Right atrium auricular region (tissue), 2 donors: Measurements from ENCODE around the gene NRG3. TPM values are rescaled to one million over a fixed set of nuclear protein-coding genes. Genes with fewer than 3 reads are reported as not detected.

ENCODE experiments used
- DNase-seq: peaks from one replicate; pipeline ENCODE4 v3.0.0-alpha.2; 2019; ENCODE audit warnings: low spot score
- H3K27ac ChIP-seq, 2 donors: fragments of 200-600 bp; sonication (generic); 1 replicate in 1 of 2; 2 replicates in 1 of 2; pipeline ENCODE4 v1.5.1; 2016 to 2019
- H3K27me3 ChIP-seq, 2 donors: fragments of 200-600 bp; sonication (generic); one replicate each; pipeline versions ENCODE4 v1.5.1 to v1.6.0; 2017 to 2019
- H3K36me3 ChIP-seq: fragments of 200-600 bp; sonication (generic); one replicate; pipeline ENCODE4 v1.5.1; 2016
- H3K4me1 ChIP-seq, 2 donors: fragments of 200-600 bp; sonication (generic); one replicate each; pipeline versions ENCODE4 v1.5.1 to v1.6.0; 2017 to 2019
- H3K4me3 ChIP-seq, 2 donors: fragments of 200-600 bp; sonication (generic); 1 replicate in 1 of 2; 2 replicates in 1 of 2; pipeline ENCODE4 v1.5.1; 2017 to 2019; ENCODE audit warnings: mild to moderate bottlenecking in 1 of 2, moderate library complexity in 1 of 2
- H3K9me3 ChIP-seq, 2 donors: fragments of 200-600 bp; sonication (generic); one replicate each; pipeline ENCODE4 v1.5.1; 2019
- total RNA-seq, 2 donors: library from RNA; depleted of rRNA; stranded (reverse); fragments of >200 nt; gene quantifications; one replicate each; pipeline ENCODE4 v1.1.0, GENCODE V29; 2016
- TF ChIP-seq, protein P1 (sequence below), 2 donors: fragments of 200-600 bp; sonication (generic); IDR thresholded peaks; one replicate each; pipeline ENCODE4 v1.5.1; 2019; ENCODE audit warnings: antibody characterized with exemption in 2 of 2

Gene NRG3
- total RNA-seq, 2 donors from 2014 or later: 0.70 to 1.4 TPM

DNA sequence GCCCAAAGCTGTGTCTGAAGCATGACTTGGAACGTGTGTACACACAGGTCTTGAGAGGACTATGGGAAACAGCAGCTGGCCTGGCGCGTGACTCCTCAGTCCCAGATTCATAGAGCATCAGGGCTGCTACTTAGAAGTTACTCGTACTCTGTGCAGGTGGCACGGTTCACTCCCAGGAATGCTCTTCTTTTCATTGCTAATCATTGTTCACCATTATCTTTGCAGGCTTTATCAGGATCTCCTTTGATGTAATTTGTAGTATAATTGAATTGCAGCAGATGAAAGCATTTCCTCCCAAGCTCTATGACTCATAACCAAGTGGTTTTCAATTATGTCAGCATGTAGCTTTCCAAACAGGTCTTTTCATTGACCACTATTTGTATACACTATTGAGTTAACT lies 938.9 kb downstream of the NRG3 start:
- TF ChIP-seq, protein P1, sequence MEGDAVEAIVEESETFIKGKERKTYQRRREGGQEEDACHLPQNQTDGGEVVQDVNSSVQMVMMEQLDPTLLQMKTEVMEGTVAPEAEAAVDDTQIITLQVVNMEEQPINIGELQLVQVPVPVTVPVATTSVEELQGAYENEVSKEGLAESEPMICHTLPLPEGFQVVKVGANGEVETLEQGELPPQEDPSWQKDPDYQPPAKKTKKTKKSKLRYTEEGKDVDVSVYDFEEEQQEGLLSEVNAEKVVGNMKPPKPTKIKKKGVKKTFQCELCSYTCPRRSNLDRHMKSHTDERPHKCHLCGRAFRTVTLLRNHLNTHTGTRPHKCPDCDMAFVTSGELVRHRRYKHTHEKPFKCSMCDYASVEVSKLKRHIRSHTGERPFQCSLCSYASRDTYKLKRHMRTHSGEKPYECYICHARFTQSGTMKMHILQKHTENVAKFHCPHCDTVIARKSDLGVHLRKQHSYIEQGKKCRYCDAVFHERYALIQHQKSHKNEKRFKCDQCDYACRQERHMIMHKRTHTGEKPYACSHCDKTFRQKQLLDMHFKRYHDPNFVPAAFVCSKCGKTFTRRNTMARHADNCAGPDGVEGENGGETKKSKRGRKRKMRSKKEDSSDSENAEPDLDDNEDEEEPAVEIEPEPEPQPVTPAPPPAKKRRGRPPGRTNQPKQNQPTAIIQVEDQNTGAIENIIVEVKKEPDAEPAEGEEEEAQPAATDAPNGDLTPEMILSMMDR (IDR thresholded peaks at IDR 0.05): no peak
- Histone ChIP-seq H3K36me3 (no peaks in the 10 kb centered on the region), H3K4me1 (no peaks in the 10 kb centered on the region), H3K4me3 (no peak overlapping the region), H3K27ac (no peak overlapping the region), H3K27me3 (no peaks in the 10 kb centered on the region), H3K9me3 (no peaks in the 10 kb centered on the region)
- no peak for DNase-seq

DNA sequence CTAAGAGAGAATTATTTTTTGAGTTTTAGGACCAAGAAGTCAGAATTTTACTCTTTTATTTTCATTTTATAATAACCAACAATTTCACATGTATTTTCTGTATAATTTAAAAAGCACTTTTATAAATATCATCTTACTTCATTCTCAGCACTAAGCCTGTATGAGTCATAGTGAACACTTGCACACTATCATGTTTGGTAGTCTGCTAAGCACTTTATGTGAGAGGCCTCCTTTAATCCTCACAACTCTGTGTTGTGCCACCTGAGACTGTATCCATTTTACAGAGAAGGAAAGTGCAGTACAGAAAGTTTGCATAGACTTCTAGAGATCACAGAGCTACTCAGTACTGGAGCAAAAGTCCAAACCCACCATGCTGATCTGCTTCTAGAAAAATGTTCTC lies 939.6 kb downstream of the NRG3 start:
- Histone ChIP-seq H3K27ac (no peak overlapping the region), H3K27me3 (no peaks in the 10 kb centered on the region), H3K9me3 (no peaks in the 10 kb centered on the region), H3K36me3 (no peaks in the 10 kb centered on the region), H3K4me1 (no peaks in the 10 kb centered on the region), H3K4me3 (no peak overlapping the region)
- DNase-seq: no peak
- TF ChIP-seq, protein P1 (IDR thresholded peaks at IDR 0.05): no peak

DNA sequence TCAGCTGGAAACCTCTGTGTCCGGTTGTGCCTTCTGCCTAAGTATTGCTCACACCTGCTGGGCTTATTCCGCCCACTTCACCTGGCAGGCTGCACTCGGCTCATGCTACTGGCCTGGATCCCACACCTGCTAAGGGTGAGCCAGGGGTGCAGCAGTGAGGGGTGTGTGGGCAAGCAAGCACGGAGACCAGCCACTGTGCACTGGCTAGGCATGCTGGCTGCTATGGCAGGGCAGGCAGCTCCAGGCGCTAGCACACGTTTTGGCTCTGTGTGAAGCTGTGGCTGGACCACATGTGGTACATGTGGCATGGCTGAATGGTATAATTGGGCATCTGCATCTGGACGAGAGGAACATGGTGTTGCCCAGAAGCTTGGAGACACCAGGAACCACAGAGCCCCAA lies 940.7 kb downstream of the NRG3 start:
- Histone ChIP-seq H3K27me3 (no peaks in the 10 kb centered on the region), H3K27ac (no peak overlapping the region), H3K36me3 (no peaks in the 10 kb centered on the region), H3K4me1 (no peaks in the 10 kb centered on the region), H3K9me3 (no peaks in the 10 kb centered on the region), H3K4me3 (no peak overlapping the region)
- TF ChIP-seq, protein P1 (IDR thresholded peaks at IDR 0.05): no peak
- no peak for DNase-seq

DNA sequence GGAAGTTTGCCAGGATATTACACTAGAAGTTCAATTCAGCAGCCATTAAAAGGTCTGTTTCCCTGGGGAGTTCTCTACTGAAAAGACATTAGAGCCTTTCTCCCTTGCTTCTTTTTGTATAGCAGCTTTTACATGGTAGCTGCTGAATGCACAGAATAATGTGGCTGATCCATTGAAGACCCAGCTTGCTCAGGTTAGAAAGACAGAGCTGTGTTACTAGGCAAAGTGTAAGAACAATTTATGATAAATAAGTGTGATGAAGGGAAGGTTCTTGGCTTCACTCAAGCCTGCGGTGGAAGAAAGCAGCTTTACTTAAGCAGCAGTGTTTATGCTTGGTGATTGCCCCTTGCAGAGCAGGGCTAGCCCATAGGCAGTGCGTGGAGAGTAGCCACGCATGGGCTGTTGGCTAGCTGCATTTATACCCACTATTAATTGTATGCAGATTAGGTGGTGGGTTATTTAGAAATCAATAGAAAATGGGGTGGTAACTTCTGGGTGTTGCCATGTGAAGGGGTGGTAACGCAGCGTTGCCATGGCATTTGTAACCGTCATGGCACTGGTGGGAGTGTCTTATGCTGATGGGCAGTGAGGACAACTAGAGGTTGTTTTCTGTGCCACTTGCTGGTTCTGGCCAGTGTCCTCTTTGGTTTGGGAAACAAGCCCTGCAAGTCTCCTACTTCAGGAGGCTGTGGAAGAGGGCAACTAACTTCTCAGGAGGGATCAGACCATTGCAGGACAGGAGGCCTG lies 942.9 kb downstream of the NRG3 start:
- Histone ChIP-seq H3K27me3 (no peaks in the 10 kb centered on the region), H3K27ac (no peak overlapping the region), H3K4me1 (no peaks in the 10 kb centered on the region), H3K4me3 (no peak overlapping the region), H3K9me3 (no peaks in the 10 kb centered on the region), H3K36me3 (no peaks in the 10 kb centered on the region)
- DNase-seq: no peak
- TF ChIP-seq, protein P1 (IDR thresholded peaks at IDR 0.05): no peak

DNA sequence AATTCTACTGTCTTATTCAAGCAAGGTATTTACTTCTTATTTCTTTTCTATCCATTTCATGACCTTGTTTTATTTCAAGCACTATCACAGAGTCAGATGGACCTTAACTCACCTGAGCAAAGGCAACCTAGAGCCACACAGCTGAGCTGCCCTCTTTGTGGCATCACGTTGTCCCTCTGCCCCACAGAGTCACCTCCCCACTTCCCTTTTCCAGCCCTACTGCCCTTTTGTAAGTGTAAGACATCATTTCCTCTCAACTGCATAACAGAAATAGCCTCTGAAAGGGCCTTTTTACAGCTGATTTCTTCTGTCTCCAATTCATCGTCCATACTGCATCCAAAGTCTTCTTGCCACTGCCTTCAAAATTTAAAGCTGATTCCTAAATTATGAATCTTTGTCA lies 946.0 kb downstream of the NRG3 start:
- DNase-seq: no peak
- Histone ChIP-seq H3K9me3 (no peaks in the 10 kb centered on the region), H3K27ac (no peak overlapping the region), H3K4me3 (no peak overlapping the region), H3K4me1 (no peaks in the 10 kb centered on the region), H3K36me3 (no peaks in the 10 kb centered on the region), H3K27me3 (no peaks in the 10 kb centered on the region)
- TF ChIP-seq, protein P1 (IDR thresholded peaks at IDR 0.05): no peak

GRCh38 chr10:82826132-82826531 lies 951.1 kb downstream of the NRG3 start:
- no peak for DNase-seq
- no peak overlapping the region for H3K27ac ChIP-seq
- TF ChIP-seq, protein P1 (IDR thresholded peaks at IDR 0.05): no peak
- no peaks in the 10 kb centered on the region for H3K36me3 ChIP-seq
- no peaks in the 10 kb centered on the region for H3K27me3 ChIP-seq
- H3K4me3 ChIP-seq: no peak overlapping the region
- H3K9me3 ChIP-seq: no peaks in the 10 kb centered on the region
- no peaks in the 10 kb centered on the region for H3K4me1 ChIP-seq
